Muscle layer of colon (tissue), 2 donors: Measurements from ENCODE around the gene FRMPD2.
"Not testable (repeated sequence)": the region's sequence is repeated elsewhere in the genome, so short reads cannot be mapped to it uniquely, and the experiment has no call there.

Experiments used
- H3K27ac ChIP-seq: one replicate; pipeline ENCODE4 v1.7.0; 2013; ENCODE audit warnings: low read depth, mild to moderate bottlenecking, low read length, moderate library complexity
- H3K27me3 ChIP-seq, 2 donors: one replicate each; pipeline ENCODE4 v1.7.0; 2013; ENCODE audit warnings: low read length in 2 of 2, mild to moderate bottlenecking in 2 of 2; ENCODE audit not compliant: insufficient read depth in 2 of 2, control insufficient read depth in 1 of 2
- H3K36me3 ChIP-seq: one replicate; pipeline ENCODE4 v1.7.0; 2013; ENCODE audit warnings: mild to moderate bottlenecking, low read length; ENCODE audit not compliant: insufficient read depth
- H3K4me1 ChIP-seq: one replicate; pipeline ENCODE4 v1.7.0; 2013; ENCODE audit warnings: mild to moderate bottlenecking, low read length; ENCODE audit not compliant: insufficient read depth
- H3K4me3 ChIP-seq, 2 donors: one replicate each; pipeline ENCODE4 v1.7.0; 2013; ENCODE audit warnings: low read length in 2 of 2, low read depth in 1 of 2, mild to moderate bottlenecking in 1 of 2, moderate library complexity in 1 of 2
- H3K9ac ChIP-seq: one replicate; pipeline ENCODE4 v1.7.0; 2013; ENCODE audit warnings: low read length
- H3K9me3 ChIP-seq: one replicate; pipeline ENCODE4 v1.7.0; 2013; ENCODE audit warnings: mild to moderate bottlenecking, low read length
- donor health status: abdominal sarcoma.
- donor health status: Adenocarcinoma of cecum.

FRMPD2 gene

DNA sequence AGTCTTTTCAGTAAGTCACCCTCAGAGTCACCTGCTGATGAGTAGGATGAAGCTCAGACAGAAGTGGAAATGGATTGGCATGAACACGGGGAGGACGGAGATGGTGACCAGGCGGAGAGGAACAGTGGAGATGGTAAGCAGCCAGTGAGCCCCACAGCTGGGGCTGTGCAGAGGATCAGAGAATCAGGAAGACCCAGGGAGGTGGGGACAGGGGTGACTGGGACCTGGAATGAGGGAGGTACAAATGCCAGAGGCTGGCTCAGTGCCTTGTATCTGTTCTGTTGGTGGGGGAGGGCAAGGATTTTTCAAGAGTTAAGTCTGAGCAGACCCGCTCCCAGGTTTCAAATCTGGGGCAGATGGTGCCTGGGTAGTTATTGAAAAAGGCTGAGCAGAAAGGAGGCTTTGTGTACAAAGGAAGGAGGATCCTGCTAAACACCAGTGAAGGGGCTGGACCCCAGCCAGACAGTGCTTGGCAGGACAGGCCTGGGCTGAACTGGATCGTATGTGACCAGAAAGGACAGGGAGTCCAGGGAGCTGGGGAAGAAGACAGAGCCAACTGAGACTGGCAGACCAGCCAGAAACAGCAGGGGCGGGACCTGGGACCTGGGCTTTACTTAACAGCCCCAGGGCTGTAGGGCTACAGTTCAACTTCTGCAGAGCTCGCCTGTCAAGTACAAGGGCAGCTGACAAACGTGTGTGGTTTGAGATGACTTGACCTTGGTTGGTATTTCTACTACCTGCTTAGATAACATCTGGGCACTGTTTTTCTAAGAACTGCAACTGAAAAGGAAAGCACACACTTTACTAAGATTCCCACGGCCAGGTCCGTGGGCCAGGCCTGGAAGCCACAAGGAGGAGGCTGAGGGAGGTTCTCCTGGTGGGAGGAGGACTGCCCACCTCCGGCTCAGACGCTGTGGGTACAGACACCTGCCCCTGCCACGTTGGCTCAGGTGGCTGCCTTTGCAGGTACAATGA is 13.2 kb upstream of the FRMPD2 start:
- H3K9ac ChIP-seq: no peak overlapping the region
- no peak overlapping the region for H3K4me3 ChIP-seq
- H3K4me1 ChIP-seq: peaks cover 9% of the 10 kb centered on the region
- H3K27me3 ChIP-seq: no peaks in the 10 kb centered on the region
- H3K9me3 ChIP-seq: peaks cover 5% of the 10 kb centered on the region
- H3K36me3 ChIP-seq: no peaks in the 10 kb centered on the region
- H3K27ac ChIP-seq: no peak overlapping the region

DNA sequence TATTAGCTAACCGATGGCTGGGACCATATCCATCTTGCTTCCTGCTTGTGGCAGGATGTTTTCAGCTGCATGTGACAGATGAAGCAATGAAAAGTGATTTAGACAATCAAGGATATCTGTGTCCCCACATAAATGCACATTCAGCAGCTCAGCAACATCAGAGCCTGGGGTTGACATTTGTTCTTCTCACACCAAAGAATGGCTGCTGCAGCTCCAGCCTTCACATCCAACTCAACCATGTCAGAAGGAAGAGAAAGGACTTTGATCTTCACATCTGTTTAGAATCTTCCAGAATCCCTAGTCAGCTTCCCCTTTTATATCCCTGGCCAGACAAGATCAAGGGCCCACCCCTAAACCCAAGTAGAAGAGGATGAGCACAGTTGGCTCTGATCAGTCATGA is 11.9 kb upstream of the FRMPD2 start:
- peaks cover 9% of the 10 kb centered on the region for H3K4me1 ChIP-seq
- no peak overlapping the region for H3K9ac ChIP-seq
- no peaks in the 10 kb centered on the region for H3K27me3 ChIP-seq
- no peaks in the 10 kb centered on the region for H3K36me3 ChIP-seq
- H3K9me3 ChIP-seq: peaks cover 5% of the 10 kb centered on the region
- H3K4me3 ChIP-seq: no peak overlapping the region
- H3K27ac ChIP-seq: no peak overlapping the region

DNA sequence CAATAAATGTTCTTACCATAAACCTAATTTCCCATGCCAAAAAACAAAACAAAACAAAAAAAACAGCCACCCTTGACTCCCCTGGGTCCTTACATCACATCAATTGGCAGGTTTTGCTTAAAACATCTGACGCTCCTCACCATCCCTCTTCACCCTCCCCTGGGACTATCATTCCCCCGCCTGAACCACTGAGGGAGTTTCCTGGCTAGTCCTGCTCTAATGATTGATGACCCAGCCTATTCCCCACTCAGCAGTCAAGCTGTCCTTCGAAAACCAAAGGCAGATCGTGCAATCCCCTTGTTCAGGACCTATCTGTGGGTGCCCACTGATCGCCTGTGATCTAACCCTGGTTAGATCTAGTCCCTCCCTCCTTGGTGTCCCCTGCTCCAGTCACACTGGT is 11.2 kb upstream of the FRMPD2 start:
- no peaks in the 10 kb centered on the region for H3K36me3 ChIP-seq
- peaks cover 9% of the 10 kb centered on the region for H3K4me1 ChIP-seq
- H3K9ac ChIP-seq: no peak overlapping the region
- H3K4me3 ChIP-seq: no peak overlapping the region
- no peaks in the 10 kb centered on the region for H3K27me3 ChIP-seq
- H3K27ac ChIP-seq: no peak overlapping the region
- peaks cover 5% of the 10 kb centered on the region for H3K9me3 ChIP-seq

DNA sequence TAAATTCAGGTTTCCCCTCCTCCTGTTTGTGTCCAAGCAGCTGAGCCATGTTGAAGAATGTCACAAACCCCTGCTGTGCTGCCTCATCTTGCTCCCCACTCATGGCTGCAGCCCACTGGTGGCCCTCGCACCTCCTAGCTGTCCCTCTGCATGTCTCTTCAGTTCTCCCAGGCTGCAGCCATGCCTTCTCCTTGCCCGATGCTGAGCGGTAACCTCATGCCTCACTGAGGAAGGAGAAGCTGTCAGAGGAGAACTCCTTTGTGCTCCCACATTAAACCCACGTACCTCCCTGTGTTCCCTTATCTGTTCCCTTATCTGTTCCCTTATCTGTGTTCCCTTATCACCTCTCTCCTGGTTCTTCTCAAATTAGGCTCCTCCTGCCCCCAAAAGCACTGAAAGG is 10.3 kb upstream of the FRMPD2 start:
- Histone ChIP-seq H3K27ac (no peak overlapping the region), H3K4me3 (no peak overlapping the region), H3K27me3 (no peaks in the 10 kb centered on the region), H3K4me1 (peaks cover 9% of the 10 kb centered on the region), H3K36me3 (no peaks in the 10 kb centered on the region), H3K9me3 (peaks cover 5% of the 10 kb centered on the region), H3K9ac (no peak overlapping the region)

DNA sequence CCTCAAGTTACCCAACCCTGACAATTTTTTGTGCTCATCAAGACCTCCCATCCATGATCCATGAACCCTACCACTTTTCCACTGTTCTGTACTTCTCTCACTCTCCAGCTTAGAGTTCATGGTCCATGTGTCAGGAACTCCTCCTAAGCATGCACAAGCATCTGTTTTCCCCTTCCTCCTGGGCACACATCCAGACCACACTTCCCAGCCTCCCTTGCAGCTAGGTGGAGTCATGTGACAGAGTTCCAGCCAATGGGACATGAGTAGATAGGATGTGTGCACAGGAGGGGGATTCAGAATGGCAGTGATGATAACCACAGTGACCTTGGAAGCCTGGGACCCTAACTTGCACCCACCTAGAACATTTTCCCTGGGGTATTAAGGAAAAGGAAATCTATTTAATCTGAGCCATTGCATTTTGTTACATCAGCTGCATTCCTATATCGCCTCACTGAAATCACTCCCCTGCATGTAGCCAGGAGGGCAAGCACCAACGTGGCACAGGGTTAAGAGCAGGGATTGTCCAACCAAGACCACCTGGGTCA is 9.6 kb upstream of the FRMPD2 start:
- Histone ChIP-seq H3K36me3 (no peaks in the 10 kb centered on the region), H3K4me3 (no peak overlapping the region), H3K9me3 (peaks cover 5% of the 10 kb centered on the region), H3K27ac (no peak overlapping the region), H3K27me3 (no peaks in the 10 kb centered on the region), H3K9ac (no peak overlapping the region), H3K4me1 (peaks cover 9% of the 10 kb centered on the region)

DNA sequence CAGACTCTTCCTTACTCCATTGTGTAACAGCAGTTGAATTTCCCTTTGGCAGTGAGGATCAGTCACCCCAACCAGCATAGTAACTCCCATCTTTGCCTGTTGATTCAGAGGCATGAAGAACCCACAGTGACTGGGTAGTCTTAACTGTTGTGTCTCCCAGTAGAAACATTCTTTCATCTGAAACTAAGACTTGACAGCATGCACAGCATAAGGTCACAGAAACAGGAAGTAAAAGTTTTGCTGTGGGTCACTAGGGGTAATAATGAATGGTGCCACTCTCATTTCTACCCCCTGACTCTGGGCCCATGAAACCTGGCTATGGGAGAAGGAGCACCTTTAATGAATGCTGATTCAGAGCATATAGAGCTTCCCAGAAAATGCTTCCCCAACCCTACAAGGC is 8.3 kb upstream of the FRMPD2 start:
- H3K36me3 ChIP-seq: no peaks in the 10 kb centered on the region

DNA sequence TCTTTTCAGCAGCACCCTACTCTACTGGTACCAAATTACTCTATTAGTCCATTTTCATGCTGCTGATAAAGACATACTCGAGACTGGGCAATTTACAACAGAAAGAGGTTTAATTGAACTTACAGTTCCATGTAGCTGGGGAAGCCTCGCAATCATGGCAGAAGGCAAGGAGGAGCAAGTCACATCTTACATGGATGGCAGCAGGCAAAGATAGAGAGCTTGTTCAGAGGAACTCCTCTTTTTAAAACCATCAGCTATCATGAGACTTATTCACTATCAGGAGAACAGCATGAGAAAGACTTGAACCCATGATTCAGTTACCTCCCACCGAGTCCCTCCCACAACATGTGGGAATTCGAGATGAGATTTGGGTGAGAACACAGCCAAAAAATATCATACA is 7.2 kb upstream of the FRMPD2 start:
- not testable (repeated sequence) for H3K4me3 ChIP-seq, H3K27me3 ChIP-seq, H3K4me1 ChIP-seq, H3K9me3 ChIP-seq, H3K36me3 ChIP-seq, H3K9ac ChIP-seq, H3K27ac ChIP-seq

More for the DNA sequence above, 8.3 kb upstream of the FRMPD2 start:
- Histone ChIP-seq H3K9ac (no peak overlapping the region), H3K4me1 (peaks cover 8% of the 10 kb centered on the region), H3K4me3 (no peak overlapping the region), H3K9me3 (peaks cover 5% of the 10 kb centered on the region), H3K27ac (no peak overlapping the region), H3K27me3 (no peaks in the 10 kb centered on the region)

DNA sequence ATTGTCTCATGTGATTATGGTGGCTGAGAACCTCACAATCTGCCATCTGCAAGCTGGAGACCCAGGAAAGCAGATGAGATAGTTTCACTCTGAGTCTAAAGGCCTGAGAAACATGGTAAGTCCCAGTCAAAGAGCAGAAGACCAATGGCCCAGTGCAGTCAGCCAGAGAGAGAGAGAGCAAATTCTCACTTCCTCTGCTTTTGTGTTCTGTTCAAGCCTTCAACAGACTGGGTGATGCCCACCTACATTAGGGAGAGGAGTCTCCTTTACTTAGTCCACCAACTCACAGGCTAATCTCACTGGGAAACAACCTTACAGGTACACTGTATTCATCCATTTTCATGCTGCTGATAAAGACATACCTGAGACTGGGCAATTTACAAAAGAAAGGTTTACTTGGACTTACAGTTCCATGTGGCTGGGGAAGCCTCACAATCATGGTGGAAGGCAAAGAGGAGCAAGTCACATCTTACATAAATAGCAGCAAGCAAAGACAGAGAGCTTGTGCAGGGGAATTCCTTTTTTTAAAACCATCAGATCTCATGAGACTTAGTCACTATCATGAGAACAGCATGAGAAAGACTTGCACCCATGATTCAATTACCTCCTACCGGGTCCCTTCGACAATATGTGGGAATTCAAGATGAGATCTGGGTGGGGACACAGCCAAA is 4.7 kb upstream of the FRMPD2 start:
- Histone ChIP-seq H3K36me3 (no peaks in the 10 kb centered on the region), H3K4me1 (no peaks in the 10 kb centered on the region), H3K27ac (no peak overlapping the region), H3K27me3 (no peaks in the 10 kb centered on the region), H3K4me3 (no peak overlapping the region), H3K9me3 (peaks cover 5% of the 10 kb centered on the region), H3K9ac (no peak overlapping the region)

DNA sequence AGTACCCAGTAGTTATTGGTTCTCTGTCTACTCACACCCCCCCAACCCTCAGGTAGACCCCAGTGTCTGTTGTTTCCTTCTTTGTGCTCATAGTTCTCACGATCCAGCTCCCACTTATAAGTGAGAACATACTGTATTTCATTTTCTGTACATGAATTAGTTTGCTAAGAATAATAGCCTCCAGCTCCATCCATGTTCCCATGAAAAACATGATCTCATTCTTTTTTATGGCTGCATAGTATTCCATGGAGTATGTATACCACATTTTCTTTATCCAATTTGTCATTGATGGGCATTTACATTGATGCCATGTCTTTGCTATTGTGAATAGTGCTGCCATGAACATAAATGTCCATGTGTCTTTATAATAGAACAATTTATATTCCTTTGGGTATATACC is 2.6 kb upstream of the FRMPD2 start:
- Histone ChIP-seq H3K27ac (no peak overlapping the region), H3K36me3 (no peaks in the 10 kb centered on the region), H3K4me1 (no peaks in the 10 kb centered on the region), H3K9ac (no peak overlapping the region), H3K27me3 (no peaks in the 10 kb centered on the region), H3K9me3 (no peaks in the 10 kb centered on the region), H3K4me3 (no peak overlapping the region)

DNA sequence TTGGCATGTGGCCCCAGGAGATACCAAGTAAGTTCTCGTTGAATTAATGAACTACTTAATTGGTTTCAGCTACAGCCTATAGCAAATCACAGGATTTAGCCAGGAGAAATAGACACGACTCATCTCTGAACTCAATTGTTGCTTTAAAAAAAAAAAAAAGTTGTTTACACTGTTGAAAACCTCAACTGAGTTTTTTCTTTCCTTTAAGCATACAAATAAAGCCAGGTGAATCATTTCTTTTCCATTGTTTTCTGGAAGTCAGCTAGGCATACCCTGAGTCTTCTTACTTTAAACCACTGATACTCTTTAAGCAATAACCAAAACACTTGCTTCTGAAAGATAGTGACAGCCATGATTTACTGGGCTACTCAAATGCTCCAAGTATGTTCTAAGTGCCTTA is 755 bp downstream of the FRMPD2 start:
- no peaks in the 10 kb centered on the region for H3K27me3 ChIP-seq
- H3K27ac ChIP-seq: no peak overlapping the region
- no peaks in the 10 kb centered on the region for H3K36me3 ChIP-seq
- H3K9me3 ChIP-seq: no peaks in the 10 kb centered on the region
- no peak overlapping the region for H3K9ac ChIP-seq
- no peaks in the 10 kb centered on the region for H3K4me1 ChIP-seq
- no peak overlapping the region for H3K4me3 ChIP-seq

DNA sequence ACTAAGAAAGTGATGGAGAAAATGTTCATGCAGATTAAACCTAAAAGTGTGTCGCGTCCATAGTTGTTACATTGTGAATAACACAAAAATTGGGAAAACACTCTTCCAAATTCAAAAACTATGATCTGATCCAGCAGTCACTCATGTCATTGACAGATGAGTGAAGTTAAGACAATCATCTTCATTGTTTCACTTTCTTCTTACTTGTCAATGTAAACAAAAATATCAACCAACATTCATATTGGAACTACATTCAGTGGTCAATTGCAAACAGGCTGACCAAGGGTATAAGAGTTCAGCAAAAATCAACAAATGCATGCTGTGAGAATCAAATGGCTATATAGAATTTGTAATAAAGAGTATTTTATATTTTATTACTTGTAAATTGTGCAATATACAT is 1.8 kb downstream of the FRMPD2 start:
- Histone ChIP-seq H3K9ac (no peak overlapping the region), H3K27me3 (no peaks in the 10 kb centered on the region), H3K36me3 (no peaks in the 10 kb centered on the region), H3K4me1 (no peaks in the 10 kb centered on the region), H3K4me3 (no peak overlapping the region), H3K27ac (no peak overlapping the region), H3K9me3 (no peaks in the 10 kb centered on the region)
